Left lung (tissue), 10 donors: ENCODE measurements around the gene SLC25A10. TPM values are rescaled to one million over a fixed set of nuclear protein-coding genes. Genes with fewer than 3 reads are reported as not detected.

Experiments
- ATAC-seq: fragments of 200-7000 bp; cut with Tn5 transposase; one replicate; pipeline ENCODE4 v1.9.1; 2020; ENCODE audit warnings: moderate library complexity
- DNase-seq, 4 donors: peaks; one replicate each; pipeline ENCODE4 v3.0.0-alpha.2; 2013 to 2020
- H3K27ac ChIP-seq, 2 donors: fragments of 200-600 bp; sonication (generic) in 1 of 2; one replicate each; pipeline versions ENCODE4 v1.5.0 to v1.8.0; 2020 to 2021
- H3K27me3 ChIP-seq, 2 donors: fragments of 200-600 bp; sonication (generic) in 1 of 2; one replicate each; pipeline versions ENCODE4 v1.5.0 to v1.8.0; 2020 to 2021
- H3K36me3 ChIP-seq, 2 donors: fragments of 200-600 bp; sonication (generic) in 1 of 2; one replicate each; pipeline versions ENCODE4 v1.5.0 to v1.8.0; 2020 to 2021
- H3K4me1 ChIP-seq, 2 donors: fragments of 200-600 bp; one replicate each; pipeline ENCODE4 v1.8.0; 2021
- H3K4me3 ChIP-seq, 2 donors: fragments of 200-600 bp; sonication (generic) in 1 of 2; one replicate each; pipeline versions ENCODE4 v1.5.0 to v1.8.0; 2020 to 2021; ENCODE audit warnings: mild to moderate bottlenecking in 1 of 2
- H3K9me3 ChIP-seq, 2 donors: fragments of 200-600 bp; sonication (generic) in 1 of 2; one replicate each; pipeline versions ENCODE4 v1.5.0 to v1.8.0; 2020 to 2021
- intact Hi-C, 2 donors: fragments of 100-400 bp; cut with DNase I; formaldehyde crosslinking; loops; one replicate each; pipeline versions ENCODE4 v1.11.2 to v1.14.2; 2022
- polyA plus RNA-seq, 6 donors: library from polyadenylated mRNA; unstranded; fragments of 120-200 nt; gene quantifications; one replicate each; pipeline ENCODE4 v1.2.1, GENCODE V29; 2013; ENCODE audit not compliant: insufficient read length in 6 of 6
- total RNA-seq, 2 donors: library from RNA; stranded (reverse); fragmentation: NEBNext Ultra II Directional; extraction: Animal tissue kit (Norgen Biotek cat#: 25700); gene quantifications; one replicate each; pipeline ENCODE4 v1.2.1, GENCODE V29; 2021
- TF ChIP-seq, protein P1 (sequence below), 2 donors: fragments of 200-600 bp; sonication (generic) in 1 of 2; IDR thresholded peaks; one replicate each; pipeline versions ENCODE4 v1.5.0 to v1.8.0; 2021; ENCODE audit warnings: antibody characterized with exemption in 2 of 2
- donor health status: DM: no; HTN: yes; CAD: no.
- donor health status: DM: no; HTN: no; CAD: no.

Gene SLC25A10
- total and polyA plus RNA-seq, 8 donors, result 7.6 to 20.2 (median 10.8) TPM

- no peak for DNase-seq
- no peak for ATAC-seq
- Histone ChIP-seq H3K27me3 (no peaks in the 10 kb centered on the region), H3K4me1 (no peaks in the 10 kb centered on the region), H3K9me3 (no peaks in the 10 kb centered on the region), H3K27ac (no peak overlapping the region), H3K36me3 (peaks cover 0 to 100% of the 10 kb centered on the region in 2 donors), H3K4me3 (no peak overlapping the region)
- intact Hi-C loops, result no loop called here
- TF ChIP-seq, protein P1, sequence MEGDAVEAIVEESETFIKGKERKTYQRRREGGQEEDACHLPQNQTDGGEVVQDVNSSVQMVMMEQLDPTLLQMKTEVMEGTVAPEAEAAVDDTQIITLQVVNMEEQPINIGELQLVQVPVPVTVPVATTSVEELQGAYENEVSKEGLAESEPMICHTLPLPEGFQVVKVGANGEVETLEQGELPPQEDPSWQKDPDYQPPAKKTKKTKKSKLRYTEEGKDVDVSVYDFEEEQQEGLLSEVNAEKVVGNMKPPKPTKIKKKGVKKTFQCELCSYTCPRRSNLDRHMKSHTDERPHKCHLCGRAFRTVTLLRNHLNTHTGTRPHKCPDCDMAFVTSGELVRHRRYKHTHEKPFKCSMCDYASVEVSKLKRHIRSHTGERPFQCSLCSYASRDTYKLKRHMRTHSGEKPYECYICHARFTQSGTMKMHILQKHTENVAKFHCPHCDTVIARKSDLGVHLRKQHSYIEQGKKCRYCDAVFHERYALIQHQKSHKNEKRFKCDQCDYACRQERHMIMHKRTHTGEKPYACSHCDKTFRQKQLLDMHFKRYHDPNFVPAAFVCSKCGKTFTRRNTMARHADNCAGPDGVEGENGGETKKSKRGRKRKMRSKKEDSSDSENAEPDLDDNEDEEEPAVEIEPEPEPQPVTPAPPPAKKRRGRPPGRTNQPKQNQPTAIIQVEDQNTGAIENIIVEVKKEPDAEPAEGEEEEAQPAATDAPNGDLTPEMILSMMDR (IDR thresholded peaks at IDR 0.05), result no peak
These were observed 20.5 kb upstream of the SLC25A10 start for GRCh38 chr17:81691608-81692007.

- no peak overlapping the region for H3K27ac ChIP-seq
- DNase-seq (no peak), ATAC-seq (no peak)
- H3K4me1 ChIP-seq, result no peaks in the 10 kb centered on the region
- no peaks in the 10 kb centered on the region for H3K9me3 ChIP-seq
- no peak overlapping the region for H3K4me3 ChIP-seq
- peaks cover 0 to 100% of the 10 kb centered on the region in 2 donors for H3K36me3 ChIP-seq
- H3K27me3 ChIP-seq, result no peaks in the 10 kb centered on the region
- TF ChIP-seq, protein P1 (IDR thresholded peaks at IDR 0.05), result no peak
- intact Hi-C loops, result no loop called here
These were observed 18.4 kb upstream of the SLC25A10 start for GRCh38 chr17:81693509-81694210.

DNA sequence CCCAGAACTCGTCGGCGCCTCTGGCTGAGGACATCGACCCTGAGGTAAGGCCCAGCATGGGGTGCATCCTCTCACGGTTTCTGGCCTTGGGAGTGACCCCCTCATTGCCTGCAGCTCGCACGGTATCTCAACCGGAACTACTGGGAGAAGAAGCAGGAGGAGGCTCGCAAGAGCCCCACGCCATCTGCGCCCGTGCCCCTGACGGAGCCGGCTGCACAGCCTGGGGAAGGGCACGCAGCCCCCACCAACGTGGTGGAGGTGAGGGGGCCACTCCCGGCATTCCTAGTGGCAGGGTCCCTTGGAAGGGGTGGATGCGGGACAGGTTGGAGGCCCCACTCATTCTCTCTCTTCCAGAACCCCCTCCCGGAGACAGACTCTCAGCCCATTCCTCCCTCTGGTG, 17.3 kb upstream of the SLC25A10 start:
- H3K4me3 ChIP-seq, result no peak overlapping the region
- H3K27me3 ChIP-seq, result no peaks in the 10 kb centered on the region
- TF ChIP-seq, protein P1 (IDR thresholded peaks at IDR 0.05), result no peak
- intact Hi-C loops, result no loop called here
- H3K9me3 ChIP-seq, result no peaks in the 10 kb centered on the region
- H3K27ac ChIP-seq, result no peak overlapping the region
- H3K4me1 ChIP-seq, result no peaks in the 10 kb centered on the region
- H3K36me3 ChIP-seq, result peaks cover 0 to 100% of the 10 kb centered on the region in 2 donors
- DNase-seq (no peak), ATAC-seq (no peak)

- TF ChIP-seq, protein P1 (IDR thresholded peaks at IDR 0.05), result no peak
- Histone ChIP-seq H3K36me3 (peaks cover 0 to 100% of the 10 kb centered on the region in 2 donors), H3K4me3 (no peak overlapping the region), H3K9me3 (no peaks in the 10 kb centered on the region), H3K4me1 (no peaks in the 10 kb centered on the region), H3K27ac (no peak overlapping the region), H3K27me3 (no peaks in the 10 kb centered on the region)
- DNase-seq (no peak), ATAC-seq (no peak)
- intact Hi-C loops, result no loop called here
These were observed 16.9 kb upstream of the SLC25A10 start for GRCh38 chr17:81695211-81695610.

GRCh38 chr17:81695801-81696200, 16.3 kb upstream of the SLC25A10 start:
- ATAC-seq, result no peak
- intact Hi-C loops, result no loop called here
- H3K27me3 ChIP-seq, result no peaks in the 10 kb centered on the region

More at GRCh38 chr17:81695801-81696200, 16.3 kb upstream of the SLC25A10 start:
- H3K36me3 ChIP-seq, result peaks cover 0 to 100% of the 10 kb centered on the region in 2 donors
- H3K4me1 ChIP-seq, result peaks cover 0 to 3% of the 10 kb centered on the region in 2 donors
- no peak for DNase-seq
- H3K4me3 ChIP-seq, result no peak overlapping the region
- no peaks in the 10 kb centered on the region for H3K9me3 ChIP-seq
- TF ChIP-seq, protein P1 (IDR thresholded peaks at IDR 0.05), result no peak
- no peak overlapping the region for H3K27ac ChIP-seq
